ENCODE measurements around the gene CCDC170. TPM values are rescaled to one million over a fixed set of nuclear protein-coding genes. Genes with fewer than 3 reads are reported as not detected.

CCDC170 gene
- total RNA-seq, 1 donor from 2014 or later: 0.14 TPM

GRCh38 chr6:151666526-151666925 is 172.7 kb downstream of the CCDC170 start:
- Mint-ChIP-seq H3K4me3 (ENCODE audit: unreplicated experiment) (no peak overlapping the region), H3K27ac (ENCODE audit: unreplicated experiment) (no peak overlapping the region), H3K9me3 (ENCODE audit: unreplicated experiment) (peaks cover 4% of the 10 kb centered on the region), H3K27me3 (ENCODE audit: low read depth, unreplicated experiment) (no peaks in the 10 kb centered on the region), H3K4me1 (ENCODE audit: low read depth, unreplicated experiment) (peaks cover 8% of the 10 kb centered on the region), H3K36me3 (ENCODE audit: low read depth, unreplicated experiment) (no peaks in the 10 kb centered on the region)
- Histone ChIP-seq H2AFZ (ENCODE audit: low read depth, low read length) (no peak overlapping the region), H4K20me1 (ENCODE audit: insufficient read depth, low read length) (no peaks in the 10 kb centered on the region), H3K27ac (ENCODE audit: low read depth, low read length) (no peak overlapping the region), H3K79me2 (ENCODE audit: insufficient read depth, low read length) (no peaks in the 10 kb centered on the region), H3K4me2 (ENCODE audit: low read length) (no peak overlapping the region), H3K9me3 (ENCODE audit: insufficient read depth, low read depth, low read length) (no peaks in the 10 kb centered on the region), H3K4me3 (ENCODE audit: insufficient read depth, low read depth, low read length) (no peak overlapping the region), H3K4me1 (ENCODE audit: insufficient read depth, low read length) (no peaks in the 10 kb centered on the region), H3K9ac (ENCODE audit: low read length) (no peak overlapping the region), H3K27me3 (ENCODE audit: insufficient read depth, low read length) (no peaks in the 10 kb centered on the region), H3K36me3 (ENCODE audit: insufficient read depth, low read length) (no peaks in the 10 kb centered on the region)
- FAIRE-seq: no peak
- DNase-seq (ENCODE audit: low read depth): no peak
- TF ChIP-seq CTCF (IDR thresholded peaks at IDR 0.05; ENCODE audit: insufficient read depth, low read depth, low read length): no peak
- no peak for TF ChIP-seq EZH2 (IDR thresholded peaks at IDR 0.05; ENCODE audit: insufficient read depth, low read length)

GRCh38 chr6:151669208-151669560 is 175.4 kb downstream of the CCDC170 start:
- H3K9me3 Mint-ChIP-seq (ENCODE audit: unreplicated experiment): peaks cover 4% of the 10 kb centered on the region
- H3K4me2 ChIP-seq (ENCODE audit: low read length): peak overlapping the region; percentile 52
- FAIRE-seq: no peak

More at GRCh38 chr6:151669208-151669560, 175.4 kb downstream of the CCDC170 start:
- TF ChIP-seq CTCF (IDR thresholded peaks at IDR 0.05; ENCODE audit: insufficient read depth, low read depth, low read length): no peak
- no peak for TF ChIP-seq EZH2 (IDR thresholded peaks at IDR 0.05; ENCODE audit: insufficient read depth, low read length)
- no peaks in the 10 kb centered on the region for H3K4me1 ChIP-seq (ENCODE audit: insufficient read depth, low read length)
- no peak overlapping the region for H3K27ac ChIP-seq (ENCODE audit: low read depth, low read length)
- peak overlapping the region; percentile 83 for H3K27ac Mint-ChIP-seq (ENCODE audit: unreplicated experiment)
- H2AFZ ChIP-seq (ENCODE audit: low read depth, low read length): peak overlapping the region; percentile 18
- H3K4me3 ChIP-seq (ENCODE audit: insufficient read depth, low read depth, low read length): no peak overlapping the region
- no peak overlapping the region for H3K9ac ChIP-seq (ENCODE audit: low read length)
- no peaks in the 10 kb centered on the region for H3K27me3 Mint-ChIP-seq (ENCODE audit: low read depth, unreplicated experiment)
- DNase-seq (ENCODE audit: low read depth): no peak
- peaks cover 8% of the 10 kb centered on the region for H3K4me1 Mint-ChIP-seq (ENCODE audit: low read depth, unreplicated experiment)
- no peaks in the 10 kb centered on the region for H4K20me1 ChIP-seq (ENCODE audit: insufficient read depth, low read length)
- H3K36me3 ChIP-seq (ENCODE audit: insufficient read depth, low read length): no peaks in the 10 kb centered on the region
- H3K4me3 Mint-ChIP-seq (ENCODE audit: unreplicated experiment): no peak overlapping the region
- H3K36me3 Mint-ChIP-seq (ENCODE audit: low read depth, unreplicated experiment): no peaks in the 10 kb centered on the region
- no peaks in the 10 kb centered on the region for H3K9me3 ChIP-seq (ENCODE audit: insufficient read depth, low read depth, low read length)
- H3K27me3 ChIP-seq (ENCODE audit: insufficient read depth, low read length): no peaks in the 10 kb centered on the region
- H3K79me2 ChIP-seq (ENCODE audit: insufficient read depth, low read length): no peaks in the 10 kb centered on the region
